ENCODE measurements around the gene MAEA.

MAEA gene

GRCh38 chr4:1255151-1255550 is 34.5 kb upstream of the MAEA start:
- H3F3A ChIP-seq (ENCODE audit: low read depth), result no peaks in the 10 kb centered on the region
- peaks cover 7% of the 10 kb centered on the region for H3K4me1 ChIP-seq (ENCODE audit: insufficient read depth, low read length, poor library complexity, severe bottlenecking)
- no peak overlapping the region for H2AFZ ChIP-seq (ENCODE audit: low read length)
- H3K9me2 ChIP-seq (replicated peaks; ENCODE audit: low read depth, low read length), result no peaks in the 10 kb centered on the region
- H4K20me1 ChIP-seq (ENCODE audit: insufficient read depth, low read length, poor library complexity, severe bottlenecking), result no peaks in the 10 kb centered on the region
- peaks cover 5% of the 10 kb centered on the region; the same call in 1 of the 2 replicates for H3K9me3 ChIP-seq (ENCODE audit: insufficient read depth, low read depth, low read length)
- H3K79me2 ChIP-seq (ENCODE audit: insufficient read depth, low read length), result peaks cover 17% of the 10 kb centered on the region
- TF ChIP-seq EZH2phosphoT487 (IDR thresholded peaks at IDR 0.05; ENCODE audit: borderline replicate concordance) (no peak), CTCF (conservative IDR thresholded peaks at IDR 0.05; ENCODE audit: low read length) (no peak)
- no peak overlapping the region for H3K4me3 ChIP-seq (ENCODE audit: low read length, poor library complexity, severe bottlenecking)
- H3K27me3 ChIP-seq (ENCODE audit: insufficient read depth, low read length, poor library complexity, severe bottlenecking), result no peaks in the 10 kb centered on the region
- H3K9ac ChIP-seq (ENCODE audit: low read depth, low read length, poor library complexity, severe bottlenecking), result no peak overlapping the region
- no peaks in the 10 kb centered on the region for H3K36me3 ChIP-seq (ENCODE audit: insufficient read depth, low read length)
- H3K4me2 ChIP-seq (ENCODE audit: low read depth, low read length, poor library complexity, severe bottlenecking), result no peak overlapping the region

GRCh38 chr4:1255699-1256098 is 34.0 kb upstream of the MAEA start:
- Histone ChIP-seq H3K9ac (ENCODE audit: low read depth, low read length, poor library complexity, severe bottlenecking) (no peak overlapping the region), H3K79me2 (ENCODE audit: insufficient read depth, low read length) (peaks cover 12% of the 10 kb centered on the region; the same call in 1 of the 2 replicates), H3K4me1 (ENCODE audit: insufficient read depth, low read length, poor library complexity, severe bottlenecking) (peaks cover 1% of the 10 kb centered on the region), H3K36me3 (ENCODE audit: insufficient read depth, low read length) (no peaks in the 10 kb centered on the region), H4K20me1 (ENCODE audit: insufficient read depth, low read length, poor library complexity, severe bottlenecking) (no peaks in the 10 kb centered on the region), H3F3A (ENCODE audit: low read depth) (no peaks in the 10 kb centered on the region), H3K27me3 (ENCODE audit: insufficient read depth, low read length, poor library complexity, severe bottlenecking) (no peaks in the 10 kb centered on the region), H3K9me3 (ENCODE audit: insufficient read depth, low read depth, low read length) (peaks cover 5% of the 10 kb centered on the region; the same call in 1 of the 2 replicates), H2AFZ (ENCODE audit: low read length) (no peak overlapping the region), H3K9me2 (replicated peaks; ENCODE audit: low read depth, low read length) (no peaks in the 10 kb centered on the region), H3K4me2 (ENCODE audit: low read depth, low read length, poor library complexity, severe bottlenecking) (no peak overlapping the region), H3K4me3 (ENCODE audit: low read length, poor library complexity, severe bottlenecking) (no peak overlapping the region)
- TF ChIP-seq EZH2phosphoT487 (IDR thresholded peaks at IDR 0.05; ENCODE audit: borderline replicate concordance), result no peak
- no peak for TF ChIP-seq CTCF (conservative IDR thresholded peaks at IDR 0.05; ENCODE audit: low read length)

GRCh38 chr4:1258457-1258856 is 31.2 kb upstream of the MAEA start:
- H3K4me3 ChIP-seq (ENCODE audit: low read length, poor library complexity, severe bottlenecking), result no peak overlapping the region
- H3K4me2 ChIP-seq (ENCODE audit: low read depth, low read length, poor library complexity, severe bottlenecking), result no peak overlapping the region
- no peak overlapping the region for H3K9ac ChIP-seq (ENCODE audit: low read depth, low read length, poor library complexity, severe bottlenecking)
- TF ChIP-seq EZH2phosphoT487 (IDR thresholded peaks at IDR 0.05; ENCODE audit: borderline replicate concordance) (no peak), CTCF (conservative IDR thresholded peaks at IDR 0.05; ENCODE audit: low read length) (0 out of 2 replicates have a peak, but pooled peaks have one; percentile 23)
- no peaks in the 10 kb centered on the region for H4K20me1 ChIP-seq (ENCODE audit: insufficient read depth, low read length, poor library complexity, severe bottlenecking)
- H3K27me3 ChIP-seq (ENCODE audit: insufficient read depth, low read length, poor library complexity, severe bottlenecking), result no peaks in the 10 kb centered on the region
- no peaks in the 10 kb centered on the region for H3F3A ChIP-seq (ENCODE audit: low read depth)
- peaks cover 5% of the 10 kb centered on the region; the same call in 1 of the 2 replicates for H3K9me3 ChIP-seq (ENCODE audit: insufficient read depth, low read depth, low read length)
- no peaks in the 10 kb centered on the region for H3K4me1 ChIP-seq (ENCODE audit: insufficient read depth, low read length, poor library complexity, severe bottlenecking)
- no peaks in the 10 kb centered on the region for H3K36me3 ChIP-seq (ENCODE audit: insufficient read depth, low read length)
- H3K79me2 ChIP-seq (ENCODE audit: insufficient read depth, low read length), result no peaks in the 10 kb centered on the region
- no peaks in the 10 kb centered on the region for H3K9me2 ChIP-seq (replicated peaks; ENCODE audit: low read depth, low read length)
- H2AFZ ChIP-seq (ENCODE audit: low read length), result no peak overlapping the region

All from Loucy (cell line).